SK-N-MC (cell line): Measurements from ENCODE around the gene LRP1-AS.

Source experiments
- DNase-seq: peaks from one replicate; pipeline ENCODE4 v3.0.0-alpha.2; 2011; ENCODE audit warnings: low read depth, low spot score
- H3K27ac ChIP-seq: fragments of 200-600 bp; sonication (generic); 2 replicates; pipeline ENCODE4 v1.5.1; 2016; ENCODE audit warnings: mixed run types
- H3K36me3 ChIP-seq: fragments of 200-600 bp; sonication (generic); 2 replicates; pipeline ENCODE4 v1.6.1; 2017; ENCODE audit warnings: antibody characterized with exemption, low read length, mixed read lengths; ENCODE audit not compliant: insufficient read depth
- H3K4me3 ChIP-seq: fragments of 200-600 bp; sonication (generic); 2 replicates; pipeline ENCODE4 v1.5.1; 2016
- H3K9ac ChIP-seq: fragments of 200-600 bp; sonication (generic); 2 replicates; pipeline ENCODE4 v1.8.0; 2017; ENCODE audit warnings: mixed run types, mixed read lengths; ENCODE audit not compliant: insufficient read length
- H3K9me3 ChIP-seq: fragments of 200-600 bp; sonication (generic); 2 replicates; pipeline ENCODE4 v1.6.1; 2017; ENCODE audit warnings: low read depth, mild to moderate bottlenecking, antibody characterized with exemption, low read length, moderate library complexity, mixed read lengths
- EZH2 ChIP-seq: fragments of 200-600 bp; sonication (generic); IDR thresholded peaks from one replicate; pipeline ENCODE4 v1.6.1; 2017; ENCODE audit warnings: antibody characterized with exemption
- FOXP2 ChIP-seq: optimal IDR thresholded peaks from 2 replicates; pipeline ENCODE3; 2011; ENCODE audit warnings: mild to moderate bottlenecking, moderate library complexity; ENCODE audit not compliant: insufficient read depth; ENCODE audit errors: extremely low read length, control extremely low read depth
- POLR2AphosphoS5 ChIP-seq: IDR thresholded peaks from 2 replicates; pipeline ENCODE4 v1.6.1; 2012; ENCODE audit warnings: mild to moderate bottlenecking, low read depth, low read length, borderline replicate concordance

The LRP1-AS gene

DNA sequence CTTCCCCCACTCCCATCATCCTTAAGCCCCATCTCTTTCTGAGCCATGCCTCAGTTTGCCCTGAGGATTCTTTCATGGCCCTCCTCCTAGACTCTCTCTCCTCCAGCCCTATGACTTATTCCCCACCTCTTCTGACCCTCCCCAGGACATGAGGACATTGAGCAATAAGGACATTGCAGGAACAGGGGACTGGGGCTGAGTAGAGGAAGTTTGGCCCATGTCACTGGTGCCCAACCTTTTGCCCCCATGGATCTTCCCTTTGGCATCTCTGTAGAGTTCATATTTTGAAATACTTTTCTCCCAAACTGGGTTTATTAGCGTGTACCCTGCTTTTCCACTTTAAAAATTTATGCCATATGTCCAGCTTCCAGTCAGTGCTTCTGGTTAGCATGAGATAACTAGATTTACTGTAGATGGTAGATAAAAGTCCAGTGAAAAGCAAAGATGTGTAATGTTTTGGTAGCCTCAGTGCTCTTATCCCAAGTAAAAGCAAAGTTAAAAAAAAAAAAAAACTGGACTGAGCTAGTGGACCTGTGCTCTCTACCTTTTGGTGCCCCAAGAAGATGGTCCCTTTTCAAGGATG is 6.1 kb upstream of the LRP1-AS start:
- Histone ChIP-seq H3K4me3 (no peak overlapping the region), H3K9me3 (no peaks in the 10 kb centered on the region), H3K27ac (no peak overlapping the region), H3K36me3 (peaks cover 30% of the 10 kb centered on the region), H3K9ac (no peak overlapping the region)
- no peak for TF ChIP-seq FOXP2
- no peak for TF ChIP-seq POLR2AphosphoS5
- TF ChIP-seq EZH2: no peak
- no peak for DNase-seq

DNA sequence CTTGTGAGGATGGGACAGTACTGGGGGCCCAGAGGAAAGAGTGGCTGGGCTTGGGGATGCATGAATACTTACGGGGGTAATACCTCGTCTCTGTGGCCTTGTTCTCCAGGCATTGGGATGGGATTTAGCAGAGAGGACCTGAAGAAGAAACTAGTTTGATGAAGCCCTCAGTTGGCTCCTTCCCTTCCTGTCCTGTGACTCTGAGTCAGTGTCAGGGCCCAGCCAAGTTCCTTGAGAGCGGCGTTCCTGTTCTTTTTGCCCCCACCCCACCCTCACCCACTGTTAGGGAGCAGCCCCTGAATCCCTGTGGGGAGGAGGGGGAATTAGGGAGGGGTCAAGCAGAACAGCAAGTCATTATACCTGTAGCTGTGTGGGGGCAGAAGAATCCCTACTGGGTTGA is 5.2 kb upstream of the LRP1-AS start:
- Histone ChIP-seq H3K9ac (no peak overlapping the region), H3K27ac (no peak overlapping the region), H3K36me3 (peaks cover 21% of the 10 kb centered on the region), H3K4me3 (no peak overlapping the region), H3K9me3 (no peaks in the 10 kb centered on the region)
- no peak for DNase-seq
- TF ChIP-seq FOXP2 (no peak), POLR2AphosphoS5 (no peak), EZH2 (no peak)

- H3K9me3 ChIP-seq: no peaks in the 10 kb centered on the region
- H3K27ac ChIP-seq: no peak overlapping the region
- H3K36me3 ChIP-seq: peaks cover 19% of the 10 kb centered on the region
- TF ChIP-seq EZH2 (no peak), FOXP2 (no peak), POLR2AphosphoS5 (no peak)
- no peak overlapping the region for H3K4me3 ChIP-seq
- no peak for DNase-seq
- H3K9ac ChIP-seq: no peak overlapping the region
These were observed 4.6 kb upstream of the LRP1-AS start for GRCh38 chr12:57151741-57152630.

GRCh38 chr12:57150400-57151000 is 3.1 kb upstream of the LRP1-AS start:
- no peak for DNase-seq
- Histone ChIP-seq H3K4me3 (no peak overlapping the region), H3K9me3 (no peaks in the 10 kb centered on the region), H3K36me3 (peaks cover 15% of the 10 kb centered on the region), H3K9ac (no peak overlapping the region), H3K27ac (no peak overlapping the region)
- TF ChIP-seq FOXP2 (no peak), POLR2AphosphoS5 (no peak), EZH2 (no peak)

DNA sequence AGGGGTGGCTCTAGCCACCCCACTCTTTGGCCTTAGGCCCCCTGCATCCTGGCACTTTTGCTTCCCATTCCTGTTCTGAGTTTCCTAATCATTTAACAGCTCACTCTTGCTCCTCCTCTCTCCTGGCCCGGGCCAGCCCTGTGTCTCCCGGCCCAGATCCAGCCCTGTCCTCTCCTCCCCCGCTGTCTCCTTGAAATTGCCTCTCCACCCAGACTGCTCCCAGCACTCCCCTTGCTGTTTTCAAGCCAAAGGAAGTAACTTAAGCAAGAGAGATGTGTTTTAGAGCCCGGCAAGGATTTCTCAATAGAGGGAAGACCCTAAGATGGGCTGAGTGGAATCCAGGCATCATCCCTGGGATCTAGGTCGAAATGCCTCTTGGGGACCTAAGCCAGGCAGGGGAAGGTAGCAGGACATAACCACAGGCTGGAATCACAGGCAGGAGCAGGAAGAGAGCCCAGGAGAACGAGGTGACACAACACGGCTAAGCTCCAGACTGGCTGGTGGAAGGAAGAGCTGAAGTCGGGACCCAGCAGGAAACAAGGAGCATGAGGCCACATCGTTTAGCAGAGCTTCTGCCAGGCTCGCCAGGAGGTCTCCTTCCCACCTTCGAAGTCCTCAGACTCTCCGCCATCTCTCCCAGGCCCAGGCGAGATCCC is 2.0 kb upstream of the LRP1-AS start:
- Histone ChIP-seq H3K27ac (peak overlapping the region; percentile 50; the same call in 1 of the 2 replicates), H3K9ac (no peak overlapping the region), H3K36me3 (peaks cover 23% of the 10 kb centered on the region), H3K9me3 (no peaks in the 10 kb centered on the region), H3K4me3 (no peak overlapping the region)
- DNase-seq: no peak
- TF ChIP-seq FOXP2 (no peak), EZH2 (no peak), POLR2AphosphoS5 (no peak)

DNA sequence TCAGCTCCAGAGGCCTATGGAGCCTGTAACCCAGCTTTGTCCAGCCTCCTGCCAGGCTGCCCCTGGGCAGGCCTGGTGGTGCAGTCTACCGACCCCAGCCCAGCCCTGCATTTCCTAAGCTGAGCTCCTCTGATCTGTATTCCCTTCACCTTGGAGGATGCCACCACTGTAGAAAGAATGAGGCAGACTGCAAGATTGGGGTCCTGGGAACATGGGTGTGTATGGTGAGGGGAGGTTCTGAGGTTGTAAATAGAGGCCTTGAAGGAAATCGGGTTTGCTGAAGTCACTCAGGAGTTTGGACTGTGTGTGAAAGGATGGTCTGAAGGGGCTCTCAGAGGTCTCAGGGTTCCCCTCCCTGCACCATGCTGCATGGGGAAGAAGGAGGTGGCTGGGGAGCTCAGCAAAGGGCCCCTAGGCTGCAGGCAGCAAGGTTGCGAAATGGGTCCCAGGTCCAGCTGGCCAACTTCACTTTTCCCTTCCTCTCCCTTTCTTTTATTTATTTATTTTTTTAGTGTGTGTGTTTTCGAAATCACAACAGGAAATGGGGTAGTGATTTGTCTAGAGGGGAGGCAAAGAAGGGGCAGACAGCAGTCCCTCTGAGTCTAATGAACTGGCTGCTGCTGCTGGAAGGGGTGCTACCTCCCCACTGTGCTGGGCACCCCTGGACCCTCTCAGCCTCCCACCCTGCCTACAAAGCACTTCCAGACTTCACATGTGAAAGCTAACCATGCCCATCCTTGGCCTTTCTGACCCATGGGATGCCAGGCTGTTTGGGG is 1.2 kb upstream of the LRP1-AS start:
- H3K9me3 ChIP-seq: no peaks in the 10 kb centered on the region
- DNase-seq: no peak
- H3K9ac ChIP-seq: no peak overlapping the region
- no peak for TF ChIP-seq FOXP2
- no peak for TF ChIP-seq EZH2
- no peak for TF ChIP-seq POLR2AphosphoS5
- no peak overlapping the region for H3K4me3 ChIP-seq
- peak overlapping the region; percentile 50; the same call in 1 of the 2 replicates for H3K27ac ChIP-seq
- peaks cover 24% of the 10 kb centered on the region for H3K36me3 ChIP-seq

DNA sequence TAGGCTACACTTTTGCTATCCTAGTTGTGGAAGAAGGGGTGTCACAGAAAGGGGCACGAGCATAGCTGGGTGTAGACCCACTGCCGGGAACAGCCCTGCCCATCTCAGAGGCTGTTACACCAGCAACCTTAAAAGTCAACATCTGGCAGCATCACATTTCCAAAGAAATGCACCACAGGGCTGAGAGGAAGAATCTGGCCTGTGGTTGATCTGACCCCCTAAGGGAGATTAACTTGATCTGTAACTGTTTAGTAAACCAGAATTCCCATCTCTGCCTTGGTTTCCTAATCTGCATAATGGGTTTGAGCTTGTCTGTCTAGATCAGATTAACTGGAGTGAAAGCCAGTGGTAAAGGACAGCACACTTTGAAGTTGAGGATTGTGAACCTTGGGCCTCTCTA is 1.3 kb downstream of the LRP1-AS start:
- DNase-seq: no peak
- H3K27ac ChIP-seq: no peak overlapping the region
- H3K9me3 ChIP-seq: no peaks in the 10 kb centered on the region
- H3K9ac ChIP-seq: no peak overlapping the region
- H3K36me3 ChIP-seq: peaks cover 37% of the 10 kb centered on the region
- H3K4me3 ChIP-seq: no peak overlapping the region
- no peak for TF ChIP-seq FOXP2
- TF ChIP-seq EZH2: no peak
- no peak for TF ChIP-seq POLR2AphosphoS5
